Measurements from ENCODE around the gene SSC5D. TPM values are rescaled to one million over a fixed set of nuclear protein-coding genes. Genes with fewer than 3 reads are reported as not detected.

The SSC5D gene
- total and polyA plus RNA-seq, 2 of the 4 experiments (the other 2 are of a cell fraction) = 1.4 to 19.1 TPM

GRCh38 chr19:55476100-55476775 is 12.0 kb upstream of the SSC5D start, which contains the start of gene ZNF628 (continued):
- TF ChIP-seq MAFK (IDR thresholded peaks at IDR 0.05; ENCODE audit: low read depth, low read length) = no peak
- TF ChIP-seq FOS (IDR thresholded peaks at IDR 0.05; ENCODE audit: low read depth, low read length) = no peak; the same call in 1 of the 2 replicates

- ATAC-seq (ENCODE audit: low read depth) (no peak), DNase-seq (no peak)
- peak overlapping the region; percentile 41; the same call in 1 of the 2 replicates for H3K14ac ChIP-seq (replicated peaks; ENCODE audit: low read depth, low read length)
- no peak overlapping the region for H2BK15ac ChIP-seq (ENCODE audit: low read depth, low read length)
- no peak overlapping the region for H3K27ac ChIP-seq (ENCODE audit: insufficient read depth, low read length)
- POLR2A ChIA-PET (ENCODE audit: unreplicated experiment) = no interaction called here
- H3K79me1 ChIP-seq (ENCODE audit: low read depth in 1 of 2, low read length in 2 of 2) = peaks cover 14 to 36% of the 10 kb centered on the region in 2 experiments
- no peak overlapping the region for H3K23ac ChIP-seq (ENCODE audit: low read depth, low read length)
- H3K9me3 ChIP-seq (ENCODE audit: control insufficient read depth, insufficient read depth, low read length) = no peaks in the 10 kb centered on the region
- H3K9me1 ChIP-seq (ENCODE audit: insufficient read depth, low read length) = peaks cover 18% of the 10 kb centered on the region
- in situ Hi-C loops (cut with MboI; ENCODE audit: low sequenced_read_pairs) (loop anchor here (25.0 kb wide), 1 partner anchor 1016 kb away; the partner anchor contains the start of genes CDC42EP5 and LENG9), dilution Hi-C loops (cut with HindIII; ENCODE audit: low sequenced_read_pairs, unreplicated experiment) (no loop called here), intact Hi-C loops (cut with micrococcal nuclease) (no loop called here)
- H3K4me3 ChIP-seq (ENCODE audit: insufficient read depth, low read depth, low read length) = no peak overlapping the region
- peak overlapping the region; percentile 0 for H2AK9ac ChIP-seq (replicated peaks; ENCODE audit: low read depth, low read length, poor library complexity)
- no peak overlapping the region for H2BK120ac ChIP-seq (ENCODE audit: low read depth, low read length)
- no peak overlapping the region for H2BK5ac ChIP-seq (ENCODE audit: low read depth, low read length, poor library complexity, severe bottlenecking)
- H3K56ac ChIP-seq (ENCODE audit: extremely low read depth, insufficient read depth, low read length) = no peak overlapping the region
- H4K5ac ChIP-seq (ENCODE audit: low read depth, low read length) = no peak overlapping the region
- no peak overlapping the region for H2BK20ac ChIP-seq (ENCODE audit: low read depth, low read length)
- H3K9ac ChIP-seq (ENCODE audit: low read depth, low read length) = no peak overlapping the region
- H3K4me2 ChIP-seq (ENCODE audit: low read depth, low read length) = peak overlapping the region; percentile 47; the same call in 1 of the 2 replicates
- H3K27me3 ChIP-seq (ENCODE audit: control insufficient read depth, insufficient read depth, low read length) = no peaks in the 10 kb centered on the region
- peaks cover 9% of the 10 kb centered on the region for H3K4me1 ChIP-seq (ENCODE audit: control insufficient read depth, insufficient read depth, low read length)
- no peak overlapping the region for H2AFZ ChIP-seq (replicated peaks; ENCODE audit: low read length, poor library complexity)
- no peak overlapping the region for H4K91ac ChIP-seq (ENCODE audit: insufficient read depth, low read depth, low read length)
- WGBS, 2 experiments (ENCODE audit: extremely low coverage in 2 of 2, insufficient read length in 1 of 2) = 100% methylated on average over 1 of the region's 13 CpGs; no CpG with 5 or more reads in 1 of the 2 experiments
- no peak overlapping the region for H3K4ac ChIP-seq (ENCODE audit: low read depth, low read length)
- H3K18ac ChIP-seq (ENCODE audit: low read depth, low read length) = no peak overlapping the region
- BruUV-seq (replicated peaks) = no TSS peak
- H4K8ac ChIP-seq (ENCODE audit: low read depth in 2 of 2, low read length in 2 of 2) = no peak overlapping the region; a peak in 1 of 4 replicates
- CTCF ChIA-PET = no interaction called here
- H2AK5ac ChIP-seq (ENCODE audit: low read depth, low read length) = peak overlapping the region; percentile 71; the same call in 1 of the 2 replicates
- peaks cover 9% of the 10 kb centered on the region; the same call in 1 of the 2 replicates for H3K36me3 ChIP-seq (ENCODE audit: control insufficient read depth, insufficient read depth, low read length)
- H4K20me1 ChIP-seq (ENCODE audit: insufficient read depth, low read length) = no peaks in the 10 kb centered on the region; the same call in 1 of the 2 replicates
- TF ChIP-seq FOS (IDR thresholded peaks at IDR 0.05; ENCODE audit: low read depth, low read length) (no peak), CEBPB (IDR thresholded peaks at IDR 0.05; ENCODE audit: low read depth, low read length) (no peak), MAZ (IDR thresholded peaks at IDR 0.05; ENCODE audit: borderline replicate concordance, low read depth, low read length) (no peak), SMC3 (IDR thresholded peaks at IDR 0.05; ENCODE audit: low read depth, low read length) (no peak), MAFK (IDR thresholded peaks at IDR 0.05; ENCODE audit: low read depth, low read length) (no peak), RFX5 (IDR thresholded peaks at IDR 0.05; ENCODE audit: low read depth, low read length) (no peak), NFE2L2 (IDR thresholded peaks at IDR 0.05; ENCODE audit: low read depth, low read length) (no peak), BHLHE40 (IDR thresholded peaks at IDR 0.05; ENCODE audit: low read depth, low read length) (no peak), MXI1 (IDR thresholded peaks at IDR 0.05; ENCODE audit: borderline replicate concordance, low read depth, low read length) (no peak), CHD1 (IDR thresholded peaks at IDR 0.05; ENCODE audit: low read depth, low read length) (no peak)
- TF ChIP-seq, protein P1, sequence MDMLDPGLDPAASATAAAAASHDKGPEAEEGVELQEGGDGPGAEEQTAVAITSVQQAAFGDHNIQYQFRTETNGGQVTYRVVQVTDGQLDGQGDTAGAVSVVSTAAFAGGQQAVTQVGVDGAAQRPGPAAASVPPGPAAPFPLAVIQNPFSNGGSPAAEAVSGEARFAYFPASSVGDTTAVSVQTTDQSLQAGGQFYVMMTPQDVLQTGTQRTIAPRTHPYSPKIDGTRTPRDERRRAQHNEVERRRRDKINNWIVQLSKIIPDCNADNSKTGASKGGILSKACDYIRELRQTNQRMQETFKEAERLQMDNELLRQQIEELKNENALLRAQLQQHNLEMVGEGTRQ (IDR thresholded peaks at IDR 0.05; ENCODE audit: low read depth, low read length) = no peak
- TF ChIP-seq, protein P2, sequence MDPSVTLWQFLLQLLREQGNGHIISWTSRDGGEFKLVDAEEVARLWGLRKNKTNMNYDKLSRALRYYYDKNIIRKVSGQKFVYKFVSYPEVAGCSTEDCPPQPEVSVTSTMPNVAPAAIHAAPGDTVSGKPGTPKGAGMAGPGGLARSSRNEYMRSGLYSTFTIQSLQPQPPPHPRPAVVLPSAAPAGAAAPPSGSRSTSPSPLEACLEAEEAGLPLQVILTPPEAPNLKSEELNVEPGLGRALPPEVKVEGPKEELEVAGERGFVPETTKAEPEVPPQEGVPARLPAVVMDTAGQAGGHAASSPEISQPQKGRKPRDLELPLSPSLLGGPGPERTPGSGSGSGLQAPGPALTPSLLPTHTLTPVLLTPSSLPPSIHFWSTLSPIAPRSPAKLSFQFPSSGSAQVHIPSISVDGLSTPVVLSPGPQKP (IDR thresholded peaks at IDR 0.05; ENCODE audit: borderline replicate concordance, low read depth, low read length) = no peak
Measured at GRCh38 chr19:55477905-55478304, 10.3 kb upstream of the SSC5D start.

Measured in IMR-90 (cell line).